Spinal cord (tissue), 10 donors: ENCODE results near the gene DNAJA4. TPM values are rescaled to one million over a fixed set of nuclear protein-coding genes. Genes with fewer than 3 reads are reported as not detected.

ENCODE experiments used
- DNase-seq, 6 donors: peaks; one replicate each; pipeline versions ENCODE4 v3.0.0 to v3.0.0-alpha.2; 2013 to 2015; ENCODE audit warnings: low spot score in 6 of 6, low read depth in 4 of 6
- H3K27ac ChIP-seq: one replicate; pipeline ENCODE4 v1.5.1; 2013; ENCODE audit warnings: low read depth, low read length, control low read depth
- H3K27me3 ChIP-seq: one replicate; pipeline ENCODE4 v1.6.1; 2013; ENCODE audit warnings: low read length; ENCODE audit not compliant: control insufficient read depth, insufficient read depth
- H3K36me3 ChIP-seq: one replicate; pipeline ENCODE4 v1.6.1; 2013; ENCODE audit warnings: low read length; ENCODE audit not compliant: control insufficient read depth, insufficient read depth
- H3K4me1 ChIP-seq: one replicate; pipeline ENCODE4 v1.6.1; 2013; ENCODE audit warnings: low read length; ENCODE audit not compliant: control insufficient read depth, insufficient read depth
- H3K4me3 ChIP-seq: one replicate; pipeline ENCODE4 v1.5.1; 2013; ENCODE audit warnings: low read depth, low read length, control low read depth
- H3K9me3 ChIP-seq: one replicate; pipeline ENCODE4 v1.6.1; 2013; ENCODE audit warnings: low read length; ENCODE audit not compliant: control insufficient read depth, insufficient read depth
- whole genome bisulfite sequencing: methylation state at CpG from one replicate; pipeline ENCODE4 v1.1.5; 2013; ENCODE audit warnings: missing lambda C conversion rate; ENCODE audit not compliant: insufficient coverage; 5-methylcytosine and 5-hydroxymethylcytosine counted together
- polyA plus RNA-seq, 2 donors: library from polyadenylated mRNA; unstranded; fragments of 120-200 nt; gene quantifications; one replicate each; pipeline ENCODE4 v1.2.1, GENCODE V29; 2013; ENCODE audit not compliant: insufficient read length in 2 of 2
- small RNA-seq: library from RNA; depleted of rRNA; stranded (forward); fragments of <200 nt; gene quantifications from one replicate; pipeline ENCODE3, GENCODE V24; 2014; ENCODE audit warnings: low replicate concordance
- total RNA-seq, 2 donors: library from RNA; depleted of rRNA in 1 of 2; stranded (reverse); fragments of 120-200 nt in 1 of 2; fragments of >200 nt in 1 of 2; gene quantifications; one replicate each; pipeline versions ENCODE4 v1.2.3 to v1.2.4, GENCODE V29; 2013 to 2014
- donor health status: healthy.

DNAJA4 gene
- total and polyA plus RNA-seq, 4 donors: 21.7 to 72.7 (median 63.2) TPM

- peak in 1 of 6 donors; percentile 45 for DNase-seq
- no peaks in the 10 kb centered on the region for H3K36me3 ChIP-seq
- peaks cover 7% of the 10 kb centered on the region for H3K27me3 ChIP-seq
- WGBS: 61% methylated on average over 4 of the region's 7 CpGs
- peak overlapping the region; percentile 25 for H3K27ac ChIP-seq
- H3K4me1 ChIP-seq: peaks cover 43% of the 10 kb centered on the region
- no peaks in the 10 kb centered on the region for H3K9me3 ChIP-seq
- H3K4me3 ChIP-seq: no peak overlapping the region
These were observed 60.9 kb downstream of the DNAJA4 start for GRCh38 chr15:78325092-78325843.

GRCh38 chr15:78327466-78327865, 63.1 kb downstream of the DNAJA4 start:
- DNase-seq: no peak
- Histone ChIP-seq H3K4me3 (no peak overlapping the region), H3K4me1 (peaks cover 36% of the 10 kb centered on the region), H3K27ac (no peak overlapping the region), H3K36me3 (no peaks in the 10 kb centered on the region), H3K27me3 (peaks cover 4% of the 10 kb centered on the region), H3K9me3 (no peaks in the 10 kb centered on the region)
- 73% methylated on average over 1 of the region's 1 CpG for WGBS

DNA sequence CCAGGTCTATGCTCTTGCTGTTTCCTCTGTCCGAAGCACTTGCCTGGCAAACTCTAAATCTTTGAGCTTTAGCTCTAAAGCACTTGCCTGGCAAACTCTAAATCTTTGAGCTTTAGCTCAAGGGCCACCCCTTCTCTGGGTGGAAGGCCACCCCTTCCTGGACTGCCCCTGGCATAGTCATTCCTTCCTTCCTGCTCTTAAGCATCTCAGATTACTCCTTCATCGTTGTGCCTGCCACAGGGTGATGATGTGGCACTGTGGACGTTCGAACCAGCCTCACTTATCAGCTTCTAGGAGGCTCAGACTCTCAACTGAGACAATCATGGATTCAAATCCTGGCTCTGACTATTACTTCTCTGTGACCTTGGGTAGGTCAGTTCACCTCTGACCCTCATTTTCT, 65.3 kb downstream of the DNAJA4 start:
- H3K27ac ChIP-seq: no peak overlapping the region
- H3K27me3 ChIP-seq: peaks cover 9% of the 10 kb centered on the region
- no peak for DNase-seq
- 53% methylated on average over 2 of the region's 4 CpGs for WGBS
- no peak overlapping the region for H3K4me3 ChIP-seq
- peaks cover 16% of the 10 kb centered on the region for H3K4me1 ChIP-seq
- no peaks in the 10 kb centered on the region for H3K36me3 ChIP-seq
- no peaks in the 10 kb centered on the region for H3K9me3 ChIP-seq

Small RNA genes lying within 50 kb of the gene (small RNA-seq; reads per million reads assigned to genes)
- not detected for gene AC090607.5

Other genes starting within 250 kb of the DNAJA4 start
- gene TBC1D2B, start 186.9 kb upstream of the DNAJA4 start, total RNA-seq: 10 to 100 TPM; 29.2 to 41.7 TPM
- 10 to 100 TPM; 21.0 to 26.0 TPM for gene TBC1D2B, start 186.9 kb upstream of the DNAJA4 start, polyA plus RNA-seq
- not detected for gene SH2D7, start 172.0 kb upstream of the DNAJA4 start, total RNA-seq
- 1 to 10 TPM in 1 of 2 donors, under 1 TPM in 1; 0.92 to 1.9 TPM for gene SH2D7, start 172.0 kb upstream of the DNAJA4 start, polyA plus RNA-seq
- 10 to 100 TPM; 18.2 to 18.4 TPM for gene CIB2, start 133.1 kb upstream of the DNAJA4 start, total RNA-seq
- 10 to 100 TPM; 74.6 to 81.4 TPM for gene CIB2, start 133.1 kb upstream of the DNAJA4 start, polyA plus RNA-seq
- gene IDH3A, start 115.2 kb upstream of the DNAJA4 start, total RNA-seq: 10 to 100 TPM; 47.1 to 98.7 TPM
- 100 to 1,000 TPM in 1 of 2 donors, 10 to 100 TPM in 1; 93.7 to 104 TPM for gene IDH3A, start 115.2 kb upstream of the DNAJA4 start, polyA plus RNA-seq
- gene ACSBG1, start 30.0 kb upstream of the DNAJA4 start, total RNA-seq: 10 to 100 TPM; 11.6 to 43.3 TPM
- gene ACSBG1, start 30.0 kb upstream of the DNAJA4 start, polyA plus RNA-seq: 10 to 100 TPM; 43.0 to 44.2 TPM
- gene SKIC8, start 35.0 kb downstream of the DNAJA4 start, total RNA-seq: 10 to 100 TPM; 71.8 to 89.6 TPM
- 100 to 1,000 TPM in 1 of 2 donors, 10 to 100 TPM in 1; 97.9 to 104 TPM for gene SKIC8, start 35.0 kb downstream of the DNAJA4 start, polyA plus RNA-seq
- gene CRABP1, start 75.8 kb downstream of the DNAJA4 start, total RNA-seq: 1,000 to 10,000 TPM in 1 of 2 donors, 100 to 1,000 TPM in 1; 113 to 1,461 TPM
- 100 to 1,000 TPM; 326 to 539 TPM for gene CRABP1, start 75.8 kb downstream of the DNAJA4 start, polyA plus RNA-seq
- 10 to 100 TPM; 36.1 to 62.4 TPM for gene IREB2, start 173.7 kb downstream of the DNAJA4 start, total RNA-seq
- 10 to 100 TPM; 33.6 to 40.6 TPM for gene IREB2, start 173.7 kb downstream of the DNAJA4 start, polyA plus RNA-seq
- 1 to 10 TPM; 3.1 to 5.4 TPM for gene HYKK, start 243.0 kb downstream of the DNAJA4 start, total RNA-seq
- gene HYKK, start 243.0 kb downstream of the DNAJA4 start, polyA plus RNA-seq: 1 to 10 TPM; 2.5 to 2.6 TPM